Kidney (tissue), 14 donors: Measurements from ENCODE around the gene NAT8. TPM values are rescaled to one million over a fixed set of nuclear protein-coding genes. Genes with fewer than 3 reads are reported as not detected.
"Not testable (repeated sequence)": the region's sequence is repeated elsewhere in the genome, so short reads cannot be mapped to it uniquely, and the experiment has no call there.

Experiments
- DNase-seq, 5 donors: peaks; one replicate each; pipeline ENCODE4 v3.0.0-alpha.2; 2013 to 2020
- FAIRE-seq: peaks from 2 replicates; lab custom pipeline; 2012; peaks lifted over from hg19 to GRCh38; lab: Jason Lieb, UNC
- H3K27ac ChIP-seq, 2 donors: one replicate each; pipeline ENCODE4 v1.7.0; 2013; ENCODE audit warnings: low read depth in 2 of 2, low read length in 2 of 2, inconsistent platforms in 1 of 2
- H3K27me3 ChIP-seq: one replicate; pipeline ENCODE4 v1.7.1; 2013; ENCODE audit warnings: low read length, inconsistent platforms; ENCODE audit not compliant: control insufficient read depth, insufficient read depth
- H3K36me3 ChIP-seq, 3 donors: one replicate each; pipeline versions ENCODE4 v1.7.0 to v1.7.1; 2013; ENCODE audit warnings: low read length in 3 of 3, control low read depth in 1 of 3, inconsistent platforms in 1 of 3; ENCODE audit not compliant: insufficient read depth in 3 of 3, control insufficient read depth in 2 of 3
- H3K4me1 ChIP-seq, 3 donors: one replicate each; pipeline versions ENCODE4 v1.7.0 to v1.7.1; 2013; ENCODE audit warnings: low read length in 3 of 3, inconsistent platforms in 1 of 3, low read depth in 1 of 3; ENCODE audit not compliant: control insufficient read depth in 2 of 3, insufficient read depth in 2 of 3
- H3K4me3 ChIP-seq, 3 donors: one replicate each; pipeline versions ENCODE4 v1.7.0 to v1.8.1; 2013; ENCODE audit warnings: low read length in 3 of 3, control low read depth in 1 of 3, inconsistent platforms in 1 of 3
- H3K9ac ChIP-seq, 3 donors: one replicate each; pipeline versions ENCODE4 v1.7.0 to v1.7.1; 2013; ENCODE audit warnings: low read length in 3 of 3, control low read depth in 1 of 3, inconsistent platforms in 1 of 3
- H3K9me3 ChIP-seq, 3 donors: one replicate each; pipeline versions ENCODE4 v1.7.0 to v1.7.1; 2013; ENCODE audit warnings: low read length in 3 of 3, control low read depth in 1 of 3, inconsistent platforms in 1 of 3; ENCODE audit not compliant: control insufficient read depth in 2 of 3, insufficient read depth in 1 of 3
- intact Hi-C: fragments of 100-400 bp; cut with DNase I; formaldehyde crosslinking; loops from one replicate; pipeline ENCODE4 v1.11.1; 2022
- polyA plus RNA-seq: library from polyadenylated mRNA; stranded (reverse); fragments of 350-450 nt; fragmentation: Illumina TruSeq; extraction: RNeasy Lipid Tissue Mini Kit (QIAGEN cat#74804); gene quantifications from one replicate; pipeline ENCODE4 v1.2.3, GENCODE V29; 2014; ENCODE audit warnings: low read depth, low replicate concordance; ENCODE audit not compliant: insufficient read depth
- total RNA-seq: library from RNA; stranded (reverse); fragmentation: NEBNext Ultra II Directional; extraction: Animal tissue kit (Norgen Biotek cat#: 25700); gene quantifications from one replicate; pipeline ENCODE4 v1.2.1, GENCODE V29; 2021
- TF ChIP-seq, protein P1 (sequence below): IDR thresholded peaks from 3 replicates; pipeline ENCODE4 v1.5.1; 2012; ENCODE audit warnings: mild to moderate bottlenecking, moderate library complexity, borderline replicate concordance; ENCODE audit not compliant: insufficient read depth; ENCODE audit errors: extremely low read depth
- donor health status: control.
- donor health status: control.
- donor health status: control.
- donor health status: control.
- donor health status: control.
- donor health status: DM: yes; HTN: yes; CAD: no.
- donor health status: Normal renal cell carcinoma (clear cell type).

The NAT8 gene
- total and polyA plus RNA-seq, 2 donors from 2014 or later, result 94.4 to 1,820 TPM

DNA sequence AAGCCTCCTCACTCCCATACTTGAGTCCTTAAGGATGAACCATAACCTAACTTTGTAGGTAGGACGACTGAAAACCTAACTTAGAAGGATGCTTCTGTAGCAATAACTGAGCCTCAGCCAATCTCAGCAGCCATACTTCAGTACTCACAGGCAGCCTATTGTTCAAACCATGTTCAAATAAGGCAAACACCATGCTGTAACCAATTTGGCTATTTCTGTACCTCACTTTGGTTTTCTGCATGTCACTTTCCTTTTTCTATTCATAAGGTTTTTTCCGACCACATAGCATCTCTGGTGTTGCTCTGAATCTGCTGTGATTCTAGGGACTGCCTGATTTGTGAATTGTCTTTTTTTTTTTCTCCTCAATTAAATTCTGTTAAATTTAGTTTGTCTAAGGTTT lies 13.7 kb downstream of the NAT8 start:
- H3K36me3 ChIP-seq, H3K9ac ChIP-seq, FAIRE-seq, intact Hi-C loops, DNase-seq, H3K4me1 ChIP-seq, H3K27ac ChIP-seq, H3K9me3 ChIP-seq, H3K27me3 ChIP-seq, H3K4me3 ChIP-seq: not testable (repeated sequence)

DNA sequence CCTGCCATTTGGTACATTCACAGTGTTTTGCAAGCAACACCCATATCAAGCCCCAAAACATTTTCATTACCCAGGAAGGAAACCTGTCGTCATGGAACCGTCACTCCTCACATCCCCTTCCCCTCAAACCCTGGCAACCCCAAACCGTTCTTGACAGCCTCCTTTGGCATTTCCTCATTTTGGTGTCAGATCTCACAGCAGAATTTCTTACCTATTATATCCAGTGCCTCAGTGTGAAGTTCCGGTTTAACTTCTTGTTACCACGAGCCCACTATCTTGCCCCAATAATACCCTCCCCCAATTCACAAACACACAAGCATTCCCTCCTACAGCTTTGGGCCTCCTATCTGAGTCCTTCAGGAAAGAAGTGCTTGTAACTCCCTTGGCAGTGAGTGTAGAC lies 16.0 kb downstream of the NAT8 start:
- intact Hi-C loops, H3K36me3 ChIP-seq, H3K9ac ChIP-seq, FAIRE-seq, DNase-seq, H3K27me3 ChIP-seq, H3K9me3 ChIP-seq, H3K4me1 ChIP-seq, H3K4me3 ChIP-seq: not testable (repeated sequence)
- peak overlapping the region; percentile 37 to 84 for H3K27ac ChIP-seq

DNA sequence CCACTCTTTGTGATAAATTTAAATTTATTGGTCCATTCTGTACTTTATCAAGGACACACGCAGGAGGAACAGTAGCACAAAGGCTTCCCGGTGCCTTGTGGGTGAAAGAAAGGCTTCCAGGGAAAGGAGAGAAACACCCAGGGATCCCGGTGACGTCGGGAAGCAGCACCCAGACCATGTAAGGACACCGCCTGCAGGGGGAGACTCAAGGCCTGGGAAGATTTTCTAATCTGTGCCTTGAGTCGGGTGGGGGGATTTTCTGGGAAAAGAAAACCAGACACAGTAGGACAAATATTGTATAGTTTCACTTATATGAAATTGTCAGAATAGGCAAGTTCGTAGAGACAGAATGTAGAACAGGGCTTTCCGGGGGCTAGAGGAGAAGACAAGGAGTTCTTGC lies 17.6 kb downstream of the NAT8 start:
- H3K9me3 ChIP-seq, H3K27ac ChIP-seq, DNase-seq, H3K36me3 ChIP-seq, H3K27me3 ChIP-seq, H3K9ac ChIP-seq, H3K4me3 ChIP-seq, intact Hi-C loops, H3K4me1 ChIP-seq, FAIRE-seq: not testable (repeated sequence)

DNA sequence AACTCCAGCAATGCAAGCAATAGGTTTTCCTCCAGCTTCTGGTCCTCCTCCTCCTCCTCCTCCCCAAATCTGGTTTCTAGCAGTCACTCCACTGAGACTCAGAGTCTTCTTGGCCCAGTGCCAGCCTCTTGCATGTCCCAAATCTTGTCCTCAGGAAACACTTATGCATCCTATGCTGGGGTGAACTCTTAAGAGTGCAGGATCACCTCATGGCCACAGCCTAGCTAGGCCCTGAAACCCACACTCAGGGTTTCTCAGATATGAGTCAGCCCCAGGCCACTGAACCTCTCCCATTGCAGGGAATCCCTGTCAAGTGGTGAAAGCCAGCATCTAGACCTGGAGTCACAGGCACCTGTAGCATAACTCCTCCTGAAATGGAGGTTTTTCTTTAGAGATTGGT lies 18.2 kb downstream of the NAT8 start:
- H3K27ac ChIP-seq, DNase-seq, H3K27me3 ChIP-seq, H3K4me1 ChIP-seq, H3K4me3 ChIP-seq, FAIRE-seq, H3K9me3 ChIP-seq, H3K36me3 ChIP-seq, H3K9ac ChIP-seq, intact Hi-C loops: not testable (repeated sequence)

DNA sequence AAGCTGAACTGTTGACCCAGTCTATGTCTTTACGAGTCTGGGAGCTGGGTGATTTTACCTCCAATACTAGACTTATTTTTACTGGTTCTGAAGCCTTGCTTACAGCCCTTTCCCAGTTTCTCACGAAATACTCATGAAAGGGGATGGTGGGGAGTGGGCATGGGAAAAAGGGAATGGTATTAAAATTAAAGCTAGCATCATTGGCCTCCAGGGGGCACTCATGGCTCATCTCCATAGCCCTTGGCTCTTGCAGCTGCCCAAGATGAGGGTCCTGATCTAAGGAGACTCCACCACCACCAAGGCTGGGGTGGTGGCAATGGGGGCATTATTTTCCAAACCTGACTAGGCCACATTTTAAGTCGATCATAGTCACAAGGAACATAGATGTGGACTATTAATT lies 22.3 kb downstream of the NAT8 start:
- H3K27me3 ChIP-seq, FAIRE-seq, H3K9me3 ChIP-seq, H3K4me1 ChIP-seq, H3K4me3 ChIP-seq, H3K27ac ChIP-seq, H3K36me3 ChIP-seq, H3K9ac ChIP-seq, DNase-seq, intact Hi-C loops: not testable (repeated sequence)

DNA sequence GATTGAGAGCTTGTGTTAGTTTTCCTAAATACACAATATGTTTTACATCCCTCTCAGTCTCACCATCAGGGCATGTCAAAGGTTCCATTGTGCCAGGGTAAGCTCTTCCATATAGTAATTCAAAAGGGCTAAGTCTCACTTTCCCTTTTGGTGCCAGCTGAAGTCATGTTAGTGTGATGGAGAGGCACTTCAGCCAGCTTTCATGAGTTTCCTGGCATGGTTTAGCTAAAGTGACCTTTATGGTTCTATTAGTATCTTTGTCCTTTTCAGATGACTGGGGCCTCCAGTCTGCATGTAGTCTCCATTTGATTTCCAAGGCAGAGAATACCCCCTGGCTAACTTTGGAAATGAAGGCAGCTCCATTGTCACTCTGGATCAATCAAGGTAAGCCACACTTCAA lies 27.2 kb downstream of the NAT8 start:
- DNase-seq, result no peak
- Histone ChIP-seq H3K27me3 (no peaks in the 10 kb centered on the region), H3K27ac (no peak overlapping the region), H3K9ac (no peak overlapping the region), H3K9me3 (no peaks in the 10 kb centered on the region), H3K4me3 (no peak overlapping the region), H3K36me3 (no peaks in the 10 kb centered on the region), H3K4me1 (no peaks in the 10 kb centered on the region)
- no peak for FAIRE-seq
- intact Hi-C loops, result no loop called here
- TF ChIP-seq, protein P1, sequence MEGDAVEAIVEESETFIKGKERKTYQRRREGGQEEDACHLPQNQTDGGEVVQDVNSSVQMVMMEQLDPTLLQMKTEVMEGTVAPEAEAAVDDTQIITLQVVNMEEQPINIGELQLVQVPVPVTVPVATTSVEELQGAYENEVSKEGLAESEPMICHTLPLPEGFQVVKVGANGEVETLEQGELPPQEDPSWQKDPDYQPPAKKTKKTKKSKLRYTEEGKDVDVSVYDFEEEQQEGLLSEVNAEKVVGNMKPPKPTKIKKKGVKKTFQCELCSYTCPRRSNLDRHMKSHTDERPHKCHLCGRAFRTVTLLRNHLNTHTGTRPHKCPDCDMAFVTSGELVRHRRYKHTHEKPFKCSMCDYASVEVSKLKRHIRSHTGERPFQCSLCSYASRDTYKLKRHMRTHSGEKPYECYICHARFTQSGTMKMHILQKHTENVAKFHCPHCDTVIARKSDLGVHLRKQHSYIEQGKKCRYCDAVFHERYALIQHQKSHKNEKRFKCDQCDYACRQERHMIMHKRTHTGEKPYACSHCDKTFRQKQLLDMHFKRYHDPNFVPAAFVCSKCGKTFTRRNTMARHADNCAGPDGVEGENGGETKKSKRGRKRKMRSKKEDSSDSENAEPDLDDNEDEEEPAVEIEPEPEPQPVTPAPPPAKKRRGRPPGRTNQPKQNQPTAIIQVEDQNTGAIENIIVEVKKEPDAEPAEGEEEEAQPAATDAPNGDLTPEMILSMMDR, result no peak
